GM04504 (cell line): Measurements from ENCODE around the gene FARP1.

ENCODE experiments used
- DNase-seq: peaks from one replicate; pipeline ENCODE4 v3.0.0-alpha.2; 2012; ENCODE audit warnings: low read depth

Gene FARP1

DNA sequence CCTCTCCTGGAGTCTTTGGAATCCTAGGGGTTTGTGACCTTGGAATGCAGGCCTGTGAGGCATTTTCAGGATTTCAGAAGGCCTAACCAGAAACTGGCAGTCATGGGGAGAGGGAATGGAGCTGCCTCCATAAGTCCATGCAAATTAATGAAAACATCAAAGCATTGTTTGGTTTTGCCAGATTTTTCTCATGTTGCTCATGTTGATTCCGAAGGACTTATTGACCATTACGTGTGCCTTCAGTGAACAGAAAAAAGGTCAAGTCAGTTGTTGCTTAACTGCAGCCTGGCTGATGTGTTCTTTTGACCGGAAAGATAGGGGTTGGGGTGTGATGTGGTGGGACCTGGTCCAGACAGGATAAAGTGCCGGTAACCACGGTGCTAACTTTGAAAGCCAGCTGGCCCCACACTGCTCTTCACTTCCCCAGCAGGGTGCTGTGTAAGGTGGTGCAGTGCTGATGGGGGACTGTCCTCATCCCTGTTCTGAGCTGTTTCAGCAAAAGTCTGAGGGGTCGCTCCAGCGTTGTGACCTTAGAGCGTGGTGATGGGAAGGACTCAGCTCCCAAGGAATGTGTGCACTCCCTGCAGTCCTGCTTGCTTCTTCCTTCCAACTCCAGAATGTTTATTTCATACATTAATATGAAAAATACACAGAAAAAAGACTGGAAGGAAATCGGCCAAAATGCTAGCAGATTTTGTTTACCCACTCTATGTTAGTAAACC lies 30.7 kb downstream of the FARP1 start:
- DNase-seq = peak; percentile 96

GRCh38 chr13:98174307-98174706 lies 31.4 kb downstream of the FARP1 start:
- DNase-seq = no peak

GRCh38 chr13:98175043-98175442 lies 32.1 kb downstream of the FARP1 start:
- DNase-seq = no peak

DNA sequence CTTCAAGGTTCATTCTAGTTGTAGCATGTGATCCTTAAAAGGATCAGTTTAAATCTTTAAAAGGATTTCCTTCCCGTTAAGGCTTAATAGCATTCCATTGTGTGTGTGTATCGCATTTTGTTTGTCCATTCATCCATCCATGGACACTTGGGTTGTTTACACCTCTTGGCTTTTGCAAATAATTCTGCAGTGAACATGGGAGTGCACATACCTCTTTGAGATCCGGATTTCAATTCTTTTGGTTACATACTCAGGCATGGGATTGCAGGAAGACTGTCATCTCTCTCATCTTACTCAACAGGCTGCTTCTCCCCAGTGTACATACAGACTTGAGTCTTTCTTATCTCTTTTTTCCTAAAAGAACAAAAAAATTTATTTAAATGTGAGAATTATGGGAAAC lies 32.9 kb downstream of the FARP1 start:
- no peak for DNase-seq

DNA sequence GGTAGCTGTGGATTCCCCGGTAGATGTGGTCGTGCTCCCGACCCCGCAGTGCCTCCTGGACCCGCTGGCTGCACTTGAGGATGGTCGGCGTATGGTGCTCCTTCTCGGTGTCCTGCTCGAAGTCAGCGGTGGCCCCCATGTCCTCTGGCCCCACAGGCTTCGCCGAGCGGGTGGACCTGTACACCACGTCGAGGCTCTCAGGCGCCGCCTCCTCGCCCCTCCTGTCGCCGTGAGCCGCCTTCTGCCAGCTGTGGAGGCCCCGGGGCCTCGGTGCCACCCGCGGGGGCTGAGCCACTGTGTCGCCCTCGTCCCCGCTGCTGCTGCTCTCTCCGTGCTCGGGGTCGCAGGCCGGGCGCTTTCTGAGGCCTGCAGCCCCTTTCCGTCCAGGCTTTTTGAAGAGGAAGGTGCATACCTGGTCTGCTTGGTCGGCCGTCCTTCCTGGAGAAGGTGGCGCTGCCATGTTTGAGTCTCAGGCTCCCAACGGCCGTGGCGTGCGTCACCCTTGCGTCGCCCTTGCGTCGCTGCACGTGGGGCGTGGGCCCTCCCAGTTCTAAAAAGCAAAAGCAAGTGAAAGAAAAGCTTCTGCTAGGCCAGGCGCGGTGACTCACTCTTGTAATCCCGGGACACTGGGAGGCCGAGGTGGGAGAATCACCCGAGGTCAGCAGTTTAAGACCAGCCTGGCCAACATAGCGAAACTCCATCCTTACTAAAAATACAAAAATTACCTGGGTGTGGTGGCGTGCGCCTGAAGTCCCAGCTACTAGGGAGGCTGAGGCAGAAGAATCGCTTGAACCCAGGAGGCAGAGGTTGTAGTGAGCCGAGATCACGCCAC lies 34.1 kb downstream of the FARP1 start, which contains the start of gene RNF113B:
Gene RNF113B (minus strand): TSS at position 493 of the 832 bp plus-strand sequence. CDS start 33 bp downstream, at position 460.
- no peak for DNase-seq

DNA sequence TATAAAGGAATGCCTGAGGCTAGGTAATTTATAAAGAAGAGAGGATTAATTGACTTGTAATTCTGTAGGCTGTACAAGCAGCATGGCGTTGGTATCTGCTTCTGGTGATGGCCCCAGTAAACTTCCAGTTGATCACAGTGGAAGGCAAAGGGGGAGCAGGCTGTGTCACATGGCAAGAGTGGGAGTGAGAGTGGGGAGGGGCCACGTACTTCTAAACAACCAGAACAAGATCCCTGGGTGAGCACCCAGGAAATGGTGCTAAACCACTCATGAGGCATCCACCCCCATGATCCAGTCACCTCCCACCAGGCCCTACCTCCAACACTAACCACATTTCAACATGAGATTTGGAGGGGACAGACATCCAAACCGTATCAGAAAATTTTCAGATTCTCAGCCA lies 37.2 kb downstream of the FARP1 start:
- no peak for DNase-seq

DNA sequence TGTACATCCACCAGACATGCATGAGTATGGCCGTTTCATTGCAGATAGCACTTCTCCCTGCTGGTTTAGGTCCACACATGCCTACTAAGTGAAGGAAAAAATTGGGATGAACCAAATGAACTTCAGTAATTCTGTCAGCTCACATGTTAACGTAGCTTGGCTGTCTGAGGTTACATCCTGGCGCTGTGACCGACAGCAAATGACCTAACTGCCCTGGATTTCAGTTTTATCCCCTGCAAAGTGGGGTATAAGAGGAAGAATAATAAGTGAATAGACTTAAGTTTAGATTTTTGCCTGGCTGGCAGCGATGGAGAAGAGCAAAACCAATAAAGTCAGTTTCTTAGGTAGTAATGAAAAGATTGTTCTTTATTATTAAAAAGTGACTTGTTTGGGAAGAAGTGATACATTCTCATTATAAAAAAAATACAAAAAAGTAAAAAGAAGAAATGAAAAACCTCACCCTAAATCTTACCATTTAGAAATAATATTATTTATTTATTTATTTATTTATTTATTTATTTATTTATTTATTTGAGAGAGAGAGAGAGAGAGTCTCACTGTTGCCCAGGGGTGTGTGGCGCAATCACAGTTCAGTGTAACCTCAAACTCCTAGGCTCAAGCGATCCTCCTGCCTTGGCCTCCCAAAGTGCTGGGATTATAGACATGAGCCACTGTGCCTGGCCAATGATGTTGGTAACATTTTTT lies 38.4 kb downstream of the FARP1 start:
- DNase-seq = no peak

GRCh38 chr13:98182153-98182552 lies 39.3 kb downstream of the FARP1 start:
- no peak for DNase-seq

GRCh38 chr13:98182589-98182988 lies 39.7 kb downstream of the FARP1 start:
- no peak for DNase-seq

DNA sequence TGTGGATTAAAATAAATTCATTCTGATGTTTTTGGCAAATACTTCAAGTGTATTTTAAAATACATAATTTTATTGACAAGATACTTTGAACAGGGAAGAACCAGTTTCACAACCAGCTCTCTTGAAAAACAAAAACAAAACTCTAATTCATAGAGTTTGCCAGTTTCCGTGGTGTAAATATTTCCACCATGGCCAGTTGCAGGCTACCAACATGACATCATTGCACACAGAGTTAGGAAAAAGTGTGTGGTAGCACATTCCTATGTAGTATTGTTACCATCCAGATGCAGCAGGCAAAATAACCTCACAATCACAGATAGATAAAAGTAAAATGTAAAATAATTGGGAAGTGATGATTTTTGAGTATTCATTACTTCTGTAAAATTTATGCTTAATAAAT lies 41.9 kb downstream of the FARP1 start:
- no peak for DNase-seq

DNA sequence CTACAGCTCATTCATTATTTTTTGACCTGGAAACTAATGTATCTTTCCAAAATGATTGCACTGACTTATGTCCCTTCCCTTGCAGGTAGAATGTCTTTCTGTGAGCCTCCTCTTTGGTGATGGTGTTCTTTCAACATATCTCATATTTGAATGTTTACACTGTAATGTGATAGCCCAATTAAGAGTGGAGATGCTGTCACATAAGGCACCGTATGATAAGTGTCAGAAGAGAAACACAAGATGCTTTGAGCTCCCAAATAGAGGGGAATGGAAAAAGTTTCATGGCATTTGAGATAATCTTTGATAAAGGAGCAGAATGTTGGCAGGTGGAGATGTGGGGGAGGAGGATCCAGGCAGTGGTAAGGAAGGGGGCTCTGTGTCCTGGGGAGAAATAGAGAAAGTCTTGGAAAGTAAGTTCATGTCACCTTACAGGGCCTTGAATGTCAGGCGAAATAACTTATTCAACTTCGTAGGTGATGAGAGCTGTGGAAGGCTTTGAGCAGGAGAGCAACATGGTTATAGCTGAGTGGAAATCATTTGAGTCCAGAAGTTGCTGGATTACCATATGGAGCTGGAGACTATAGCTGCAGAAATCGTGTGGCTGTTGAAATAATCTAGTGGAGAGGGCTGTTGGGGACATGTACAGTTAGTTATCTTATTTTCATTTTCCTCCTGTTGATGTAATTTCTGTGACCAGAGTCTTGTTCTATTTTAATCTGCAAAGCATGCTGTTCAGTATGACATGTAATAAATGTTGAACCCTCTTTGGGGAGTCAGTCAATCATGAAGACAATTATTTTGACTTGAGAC lies 44.5 kb downstream of the FARP1 start:
- DNase-seq = no peak

GRCh38 chr13:98187965-98188261 lies 45.0 kb downstream of the FARP1 start:
- no peak for DNase-seq

- DNase-seq = no peak
Observed at GRCh38 chr13:98188544-98189166, 45.8 kb downstream of the FARP1 start.

DNA sequence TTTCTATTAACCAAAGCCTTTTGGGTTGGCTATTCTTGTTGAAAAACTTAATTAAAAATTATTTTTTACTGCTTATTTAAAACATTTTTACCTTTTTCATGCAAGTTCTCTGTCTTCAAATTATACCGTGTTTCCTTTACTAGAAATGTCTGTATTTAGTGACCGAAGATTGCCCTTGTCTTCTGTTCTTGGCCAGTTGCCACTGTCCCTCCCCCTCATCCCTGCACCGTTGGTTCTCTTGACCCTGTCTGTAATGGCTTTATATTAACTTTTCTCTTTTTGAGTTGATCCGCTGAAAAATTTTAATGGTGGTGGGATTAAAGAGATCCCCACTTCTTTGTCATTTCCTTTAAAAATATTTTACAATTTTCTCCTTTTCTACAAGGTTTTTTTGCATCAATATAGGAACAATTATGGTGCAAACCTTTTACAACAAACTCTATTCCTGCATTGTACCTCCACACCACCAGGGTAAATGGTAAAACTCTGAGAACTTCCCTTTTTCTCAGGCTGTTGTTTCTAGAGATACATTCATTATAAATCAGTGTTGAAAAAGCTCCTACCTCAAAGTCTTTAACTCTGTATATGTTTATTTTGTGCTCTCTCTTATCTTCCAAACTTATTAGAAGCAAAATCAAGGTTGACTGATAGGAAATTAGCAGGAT lies 47.1 kb downstream of the FARP1 start:
- DNase-seq = no peak

DNA sequence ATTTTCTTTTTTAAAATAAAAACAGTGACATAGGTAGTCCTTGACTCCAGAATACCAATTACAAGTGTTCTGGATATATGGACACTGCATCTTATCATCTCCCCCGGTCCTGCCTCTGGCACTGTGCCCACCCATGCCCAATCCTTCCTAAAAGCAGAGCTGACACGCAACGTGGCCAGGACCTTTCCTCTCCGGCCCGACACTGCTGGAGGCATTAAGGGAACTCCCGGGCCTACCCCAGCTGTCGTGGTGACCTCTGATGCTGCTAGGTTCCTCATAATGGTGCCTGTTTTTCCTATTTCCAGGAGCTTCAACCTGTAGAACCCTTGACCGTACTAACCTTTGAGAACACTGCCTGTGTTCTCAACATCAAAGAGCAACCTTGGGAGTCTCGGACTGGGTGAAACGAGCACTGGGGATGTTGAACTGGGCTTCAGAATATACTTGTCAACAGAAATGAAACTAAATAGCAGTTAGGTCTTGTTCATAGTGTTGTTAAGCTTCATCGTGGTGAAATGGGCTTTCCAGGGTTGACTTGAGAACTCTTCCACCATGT lies 48.1 kb downstream of the FARP1 start:
- no peak for DNase-seq

GRCh38 chr13:98192008-98192407 lies 49.1 kb downstream of the FARP1 start:
- no peak for DNase-seq

- DNase-seq = no peak
Observed at GRCh38 chr13:98195054-98195791, 52.3 kb downstream of the FARP1 start.

DNA sequence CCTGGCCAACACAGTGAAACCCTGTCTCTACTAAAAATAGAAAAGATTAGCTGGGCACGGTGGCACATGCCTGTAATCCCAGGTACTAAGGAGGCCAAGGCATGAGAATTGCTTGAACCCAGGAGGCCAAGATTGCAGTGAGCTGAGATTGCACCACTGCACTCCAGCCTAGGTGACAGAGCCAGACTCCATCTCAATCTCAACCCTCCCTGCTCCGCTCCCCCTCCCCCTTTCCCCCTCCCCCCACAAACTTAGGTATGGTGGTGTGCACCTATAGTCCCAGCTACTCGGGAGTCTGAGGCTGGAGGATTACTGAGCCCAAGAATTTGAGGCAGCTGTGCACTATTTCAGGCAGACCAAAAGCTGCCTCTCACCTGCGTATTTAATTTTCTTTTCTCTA lies 55.8 kb downstream of the FARP1 start:
- no peak for DNase-seq

DNA sequence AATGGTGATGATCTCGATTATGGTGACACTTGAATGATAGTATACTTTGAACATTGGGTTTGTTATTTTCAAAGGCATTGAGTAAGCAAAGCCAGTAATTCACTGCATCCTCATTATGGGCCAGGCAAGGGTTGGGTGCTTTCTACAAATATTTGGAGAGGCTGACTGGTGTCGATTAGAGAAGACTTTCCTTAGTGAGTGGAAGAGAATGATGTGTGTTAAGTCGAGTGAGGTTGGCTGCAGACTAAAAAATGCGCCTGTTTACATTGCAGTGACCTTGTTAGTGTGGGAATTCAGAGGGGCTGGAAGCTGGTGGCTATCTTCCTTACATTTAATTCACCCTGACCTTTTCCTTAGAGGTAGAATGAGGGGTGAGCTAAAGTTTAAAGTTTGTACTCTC lies 56.6 kb downstream of the FARP1 start:
- no peak for DNase-seq
